ENCODE results near the gene TMCO4.

The TMCO4 gene

GRCh38 chr1:19710825-19711611 lies 88.7 kb downstream of the TMCO4 start:
- DNase-seq, result no peak

GRCh38 chr1:19709260-19709793 lies 90.4 kb downstream of the TMCO4 start:
- no peak for DNase-seq

- no peak for DNase-seq
Measured at GRCh38 chr1:19708567-19709110, 91.1 kb downstream of the TMCO4 start.

- DNase-seq, result no peak
Measured at GRCh38 chr1:19706136-19706535, 93.6 kb downstream of the TMCO4 start.

GRCh38 chr1:19705464-19705863 lies 94.3 kb downstream of the TMCO4 start:
- DNase-seq, result no peak

GRCh38 chr1:19704247-19705113 lies 95.2 kb downstream of the TMCO4 start:
- no peak for DNase-seq

GRCh38 chr1:19703280-19703679 lies 96.4 kb downstream of the TMCO4 start:
- DNase-seq, result no peak

GRCh38 chr1:19700079-19700777 lies 99.5 kb downstream of the TMCO4 start:
- DNase-seq, result no peak

GRCh38 chr1:19698181-19698580 lies 101.5 kb downstream of the TMCO4 start:
- DNase-seq, result no peak

- DNase-seq, result no peak
Measured at GRCh38 chr1:19696820-19697219, 102.9 kb downstream of the TMCO4 start.

- DNase-seq, result no peak
Measured at GRCh38 chr1:19695772-19696171, 103.9 kb downstream of the TMCO4 start.

GRCh38 chr1:19694298-19694697 lies 105.4 kb downstream of the TMCO4 start:
- no peak for DNase-seq

GRCh38 chr1:19690342-19690741 lies 109.4 kb downstream of the TMCO4 start:
- DNase-seq, result no peak

GRCh38 chr1:19689856-19690255 lies 109.9 kb downstream of the TMCO4 start:
- DNase-seq, result no peak

- no peak for DNase-seq
Measured at GRCh38 chr1:19689085-19689757, 110.5 kb downstream of the TMCO4 start.

- DNase-seq, result no peak
Measured at GRCh38 chr1:19688041-19688842, 111.5 kb downstream of the TMCO4 start.

- DNase-seq, result no peak
Measured at GRCh38 chr1:19687414-19687813, 112.3 kb downstream of the TMCO4 start.

- DNase-seq, result no peak
Measured at GRCh38 chr1:19685994-19686393, 113.7 kb downstream of the TMCO4 start.

GRCh38 chr1:19684677-19685076 lies 115.0 kb downstream of the TMCO4 start:
- DNase-seq, result no peak

GRCh38 chr1:19683351-19683750 lies 116.4 kb downstream of the TMCO4 start:
- no peak for DNase-seq

- DNase-seq, result no peak
Measured at GRCh38 chr1:19682901-19683300, 116.8 kb downstream of the TMCO4 start.
